DND-41 (cell line): ENCODE data around the gene CADPS.

Source experiments
- EZH2 ChIP-seq: IDR thresholded peaks from 3 replicates; pipeline ENCODE4 v1.6.1; 2012; ENCODE audit warnings: borderline replicate concordance, low read depth, mild to moderate bottlenecking, moderate library complexity, low read length, inconsistent platforms; ENCODE audit not compliant: severe bottlenecking
- TF ChIP-seq, protein P1 (sequence below): IDR thresholded peaks from 2 replicates; pipeline ENCODE4 v1.5.1; 2012; ENCODE audit warnings: borderline replicate concordance, low read length, moderate library complexity, mild to moderate bottlenecking; ENCODE audit not compliant: poor library complexity, severe bottlenecking; ENCODE audit errors: extremely low read depth

DNA sequence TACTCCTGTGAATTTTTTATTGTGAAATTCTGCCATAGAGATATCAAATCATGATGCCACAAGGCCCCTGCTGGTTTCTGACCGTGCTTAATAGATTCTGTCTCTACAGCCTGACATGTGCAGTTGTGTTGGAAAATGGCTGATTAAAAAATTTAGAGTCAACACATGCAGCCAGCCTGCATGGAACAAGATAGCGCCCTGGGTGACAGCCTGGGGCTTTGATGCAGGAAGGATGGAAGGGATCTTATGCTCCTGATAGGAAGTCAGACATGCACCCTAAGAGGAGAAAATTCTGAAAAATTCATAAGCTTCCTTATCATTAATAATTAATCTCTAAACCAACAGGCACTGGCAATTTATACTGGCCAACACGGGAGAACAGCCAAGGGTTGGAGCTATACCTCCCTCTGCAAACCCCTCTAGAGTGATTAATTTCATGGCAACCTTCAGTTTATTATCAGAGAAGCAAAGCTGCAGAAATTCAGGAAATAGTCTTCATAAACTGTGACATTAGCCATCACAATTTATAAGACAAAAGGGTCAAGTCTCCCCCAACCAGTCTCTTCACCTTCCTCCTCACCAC lies 198.4 kb downstream of the CADPS start:
- TF ChIP-seq, protein P1, sequence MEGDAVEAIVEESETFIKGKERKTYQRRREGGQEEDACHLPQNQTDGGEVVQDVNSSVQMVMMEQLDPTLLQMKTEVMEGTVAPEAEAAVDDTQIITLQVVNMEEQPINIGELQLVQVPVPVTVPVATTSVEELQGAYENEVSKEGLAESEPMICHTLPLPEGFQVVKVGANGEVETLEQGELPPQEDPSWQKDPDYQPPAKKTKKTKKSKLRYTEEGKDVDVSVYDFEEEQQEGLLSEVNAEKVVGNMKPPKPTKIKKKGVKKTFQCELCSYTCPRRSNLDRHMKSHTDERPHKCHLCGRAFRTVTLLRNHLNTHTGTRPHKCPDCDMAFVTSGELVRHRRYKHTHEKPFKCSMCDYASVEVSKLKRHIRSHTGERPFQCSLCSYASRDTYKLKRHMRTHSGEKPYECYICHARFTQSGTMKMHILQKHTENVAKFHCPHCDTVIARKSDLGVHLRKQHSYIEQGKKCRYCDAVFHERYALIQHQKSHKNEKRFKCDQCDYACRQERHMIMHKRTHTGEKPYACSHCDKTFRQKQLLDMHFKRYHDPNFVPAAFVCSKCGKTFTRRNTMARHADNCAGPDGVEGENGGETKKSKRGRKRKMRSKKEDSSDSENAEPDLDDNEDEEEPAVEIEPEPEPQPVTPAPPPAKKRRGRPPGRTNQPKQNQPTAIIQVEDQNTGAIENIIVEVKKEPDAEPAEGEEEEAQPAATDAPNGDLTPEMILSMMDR = no peak
- TF ChIP-seq EZH2 = no peak
